IPS-20b (cell line): ENCODE results near the gene ADH4.
"Not testable (repeated sequence)": the region's sequence is repeated elsewhere in the genome, so short reads cannot be mapped to it uniquely, and the experiment has no call there.

Source experiments
- H3K27ac ChIP-seq: one replicate; pipeline ENCODE4 v1.5.1; 2013; ENCODE audit warnings: low read length
- H3K27me3 ChIP-seq: 2 replicates; pipeline ENCODE4 v1.6.1; 2013; ENCODE audit warnings: mild to moderate bottlenecking, low read length, inconsistent platforms; ENCODE audit not compliant: insufficient read depth
- H3K36me3 ChIP-seq: 2 replicates; pipeline ENCODE4 v1.6.1; 2013; ENCODE audit warnings: low read depth, mild to moderate bottlenecking, inconsistent platforms, low read length, moderate library complexity; ENCODE audit not compliant: insufficient read depth
- H3K4me1 ChIP-seq: 2 replicates; pipeline ENCODE4 v1.6.1; 2013; ENCODE audit warnings: mild to moderate bottlenecking, control low read depth, inconsistent platforms, low read length, moderate library complexity; ENCODE audit not compliant: insufficient read depth
- H3K4me3 ChIP-seq: 2 replicates; pipeline ENCODE4 v1.5.1; 2013; ENCODE audit warnings: mild to moderate bottlenecking, low read length, inconsistent platforms
- H3K9ac ChIP-seq: 2 replicates; pipeline ENCODE4 v1.6.1; 2013; ENCODE audit warnings: low read depth, mild to moderate bottlenecking, inconsistent platforms, low read length, moderate library complexity
- H3K9me3 ChIP-seq: 2 replicates; pipeline ENCODE4 v1.6.1; 2013; ENCODE audit warnings: mild to moderate bottlenecking, low read depth, low read length, inconsistent platforms; ENCODE audit not compliant: insufficient read depth

The ADH4 gene

DNA sequence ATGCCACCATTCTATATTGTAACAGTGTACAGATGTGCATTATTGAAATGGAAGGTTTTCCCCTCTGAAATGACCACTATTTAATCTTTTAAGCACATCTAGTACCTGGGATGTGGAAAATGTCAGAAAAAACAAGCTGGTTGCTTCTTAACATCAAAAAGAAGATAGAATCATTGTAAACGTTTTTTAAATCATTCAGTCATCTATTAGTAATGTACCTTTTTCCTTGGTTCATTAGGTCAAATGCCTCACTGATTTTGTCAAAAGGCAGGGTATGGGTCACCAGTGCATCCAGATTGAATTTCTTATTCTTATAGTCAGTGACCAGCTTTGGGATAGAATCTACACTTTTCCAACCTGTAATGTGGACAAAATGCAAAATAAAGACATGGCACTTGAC lies 17.7 kb downstream of the ADH4 start:
- peaks cover under 1% of the 10 kb centered on the region; the same call in 1 of the 2 replicates for H3K4me1 ChIP-seq
- H3K36me3 ChIP-seq: no peaks in the 10 kb centered on the region
- H3K4me3 ChIP-seq: no peak overlapping the region
- no peak overlapping the region for H3K27ac ChIP-seq
- H3K9me3 ChIP-seq: peaks cover 18% of the 10 kb centered on the region
- H3K27me3 ChIP-seq: no peaks in the 10 kb centered on the region
- no peak overlapping the region for H3K9ac ChIP-seq

DNA sequence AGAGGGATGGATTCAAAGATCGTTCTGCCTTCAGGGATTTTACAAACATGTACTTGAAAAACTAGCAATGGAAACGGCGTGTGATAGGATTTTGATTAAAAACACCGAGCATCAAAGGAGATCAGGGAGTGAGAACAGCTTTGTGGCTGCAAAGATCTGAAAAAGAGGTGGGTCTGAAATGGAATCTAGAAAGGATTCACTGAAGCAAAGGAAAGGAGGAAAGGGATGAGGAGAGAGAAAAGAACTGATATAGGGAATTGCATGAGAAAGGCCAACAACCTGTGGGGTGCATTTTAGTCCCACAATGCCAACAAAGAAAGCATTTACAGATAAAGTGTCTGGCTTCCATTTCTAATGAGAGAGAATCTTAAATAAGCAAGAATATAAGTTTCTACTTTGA lies 23.1 kb downstream of the ADH4 start:
- no peaks in the 10 kb centered on the region for H3K36me3 ChIP-seq
- no peak overlapping the region for H3K4me3 ChIP-seq
- H3K4me1 ChIP-seq: peaks cover 6% of the 10 kb centered on the region; the same call in 1 of the 2 replicates
- H3K27me3 ChIP-seq: no peaks in the 10 kb centered on the region
- no peak overlapping the region for H3K27ac ChIP-seq
- H3K9me3 ChIP-seq: peaks cover 4% of the 10 kb centered on the region; the same call in 1 of the 2 replicates
- H3K9ac ChIP-seq: no peak overlapping the region

DNA sequence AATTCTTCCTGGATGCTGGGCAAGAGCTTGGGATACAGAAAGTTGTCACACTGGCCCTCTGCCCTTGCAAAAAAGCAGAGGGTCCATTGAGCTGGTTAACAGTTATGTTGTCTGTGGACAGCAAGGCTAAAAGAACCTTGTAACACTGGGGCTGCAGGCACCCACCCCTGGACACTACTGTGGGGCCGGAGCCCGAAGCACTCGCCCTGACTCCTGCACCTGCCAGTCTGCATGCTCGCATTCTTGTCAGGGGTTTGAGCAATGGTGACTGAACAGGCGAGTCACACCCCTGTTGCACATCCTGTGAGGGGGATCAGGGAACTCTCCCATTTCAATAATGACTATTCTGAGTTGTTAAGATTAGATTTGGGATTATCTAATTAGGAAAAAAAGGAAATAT lies 23.6 kb downstream of the ADH4 start:
- no peaks in the 10 kb centered on the region for H3K27me3 ChIP-seq
- H3K27ac ChIP-seq: no peak overlapping the region
- no peak overlapping the region for H3K4me3 ChIP-seq
- H3K4me1 ChIP-seq: peaks cover 6% of the 10 kb centered on the region; the same call in 1 of the 2 replicates
- H3K9ac ChIP-seq: no peak overlapping the region
- H3K36me3 ChIP-seq: no peaks in the 10 kb centered on the region
- H3K9me3 ChIP-seq: peaks cover 4% of the 10 kb centered on the region; the same call in 1 of the 2 replicates

DNA sequence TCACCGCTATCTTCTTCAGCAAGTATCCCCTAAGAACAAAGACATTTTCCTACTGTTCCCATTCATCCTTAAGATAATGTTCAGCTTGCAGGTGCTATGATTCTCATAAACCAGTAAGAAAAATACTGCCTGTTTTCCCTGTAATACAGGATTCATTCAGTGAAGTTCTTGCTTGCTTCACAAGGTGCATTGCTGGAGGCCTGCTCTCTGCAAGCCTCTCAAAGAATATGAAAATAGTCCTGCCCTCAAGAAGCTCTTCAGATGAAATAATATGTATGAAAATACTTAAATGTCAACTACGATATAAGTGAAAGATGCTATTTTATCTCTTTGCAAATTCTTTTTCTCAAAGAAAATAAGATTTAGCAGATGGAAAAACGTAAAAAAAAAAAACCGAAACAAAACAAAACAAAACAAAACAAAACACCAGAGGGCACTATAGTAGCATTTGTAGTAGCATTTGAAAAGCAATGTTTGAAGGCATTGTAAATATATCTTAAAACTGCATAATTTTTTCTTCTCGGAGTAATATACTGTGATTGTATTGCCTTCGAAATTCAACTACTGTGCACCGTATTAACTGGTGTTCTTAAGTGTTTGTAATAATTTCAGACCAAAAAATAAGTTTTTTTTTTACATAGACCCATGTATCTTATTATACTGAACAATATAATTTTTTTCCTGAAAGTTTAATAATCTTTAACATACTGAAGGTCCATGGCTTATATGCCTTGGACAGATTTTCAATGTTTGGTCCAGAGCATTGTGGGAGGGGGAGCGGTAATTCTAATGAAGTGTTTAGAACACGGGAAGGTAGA lies 26.0 kb downstream of the ADH4 start:
- no peaks in the 10 kb centered on the region for H3K36me3 ChIP-seq
- H3K9me3 ChIP-seq: peaks cover 4% of the 10 kb centered on the region; the same call in 1 of the 2 replicates
- H3K4me3 ChIP-seq: no peak overlapping the region
- no peaks in the 10 kb centered on the region for H3K27me3 ChIP-seq
- no peak overlapping the region for H3K27ac ChIP-seq
- H3K9ac ChIP-seq: no peak overlapping the region
- peaks cover 6% of the 10 kb centered on the region; the same call in 1 of the 2 replicates for H3K4me1 ChIP-seq

DNA sequence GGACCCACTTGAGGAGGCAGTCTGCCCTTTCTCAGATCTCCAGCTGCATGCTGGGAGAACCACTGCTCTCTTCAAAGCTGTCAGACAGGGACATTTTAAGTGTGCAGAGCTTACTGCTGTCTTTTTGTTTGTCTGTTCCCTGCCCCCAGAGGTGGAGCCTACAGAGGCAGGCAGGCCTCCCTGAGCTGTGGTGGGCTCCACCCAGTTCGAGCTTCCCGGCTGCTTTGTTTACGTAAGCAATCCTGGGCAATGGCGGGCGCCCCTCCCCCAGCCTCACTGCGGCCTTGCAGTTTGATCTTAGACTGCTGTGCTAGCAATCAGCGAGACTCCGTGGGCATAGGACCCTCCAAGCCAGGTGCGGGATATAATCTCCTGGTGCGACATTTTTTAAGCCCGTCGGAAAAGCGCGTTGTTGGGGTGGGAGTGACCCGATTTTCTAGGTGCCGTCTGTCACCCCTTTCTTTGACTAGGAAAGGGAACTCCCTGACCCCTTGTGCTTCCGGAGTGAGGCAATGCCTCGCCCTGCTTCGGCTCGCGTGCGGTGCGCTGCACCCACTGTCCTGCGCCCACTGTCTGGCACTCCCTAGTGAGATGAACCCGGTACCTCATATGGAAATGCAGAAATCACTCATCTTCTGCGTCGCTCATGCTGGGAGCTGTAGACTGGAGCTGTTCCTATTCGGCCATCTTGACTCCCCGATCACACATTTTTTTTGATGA lies 26.8 kb downstream of the ADH4 start:
- H3K27me3 ChIP-seq, H3K36me3 ChIP-seq, H3K9me3 ChIP-seq, H3K4me1 ChIP-seq, H3K27ac ChIP-seq, H3K9ac ChIP-seq, H3K4me3 ChIP-seq: not testable (repeated sequence)

DNA sequence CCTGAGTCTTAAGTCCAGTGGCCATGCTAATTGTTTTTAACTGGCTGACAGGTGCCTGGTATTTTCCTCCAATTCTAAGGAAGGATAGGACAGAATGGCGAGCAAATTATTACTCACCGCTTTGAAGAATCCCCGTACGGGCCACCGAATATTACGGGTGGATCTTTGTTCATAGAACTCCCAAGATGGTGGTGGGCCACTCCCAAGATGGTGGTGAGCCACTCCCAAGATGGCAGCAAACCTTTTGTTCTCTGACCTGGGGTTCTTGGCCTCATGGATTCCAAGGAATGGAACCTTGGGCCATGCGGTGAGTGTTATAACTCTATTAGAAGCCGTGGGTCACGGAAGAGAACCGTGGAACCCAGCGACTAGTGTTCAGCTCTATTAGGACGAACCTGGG lies 34.8 kb downstream of the ADH4 start:
- not testable (repeated sequence) for H3K9ac ChIP-seq, H3K27ac ChIP-seq, H3K9me3 ChIP-seq

DNA sequence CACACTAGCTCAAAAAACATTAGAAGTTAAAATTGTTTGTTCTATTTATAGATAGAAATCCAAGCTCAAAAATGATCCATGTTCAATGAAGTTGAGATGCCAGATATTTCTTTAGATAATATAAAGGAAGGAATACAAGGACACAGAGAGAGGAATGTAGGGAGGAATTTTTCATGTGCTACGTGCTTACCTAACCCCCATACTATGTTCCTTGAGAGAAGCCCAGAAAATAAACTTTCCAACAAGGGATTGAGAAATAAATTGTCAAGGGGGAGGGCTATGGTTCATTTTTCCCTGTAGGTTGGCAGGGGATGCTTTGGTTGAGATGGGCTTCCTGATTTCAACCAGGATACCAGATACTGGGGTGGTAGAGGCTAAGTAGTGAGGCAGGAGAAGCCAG lies 39.9 kb downstream of the ADH4 start:
- Histone ChIP-seq H3K9me3 (peaks cover 8% of the 10 kb centered on the region), H3K4me1 (no peaks in the 10 kb centered on the region), H3K4me3 (no peak overlapping the region), H3K36me3 (no peaks in the 10 kb centered on the region), H3K27ac (no peak overlapping the region), H3K27me3 (no peaks in the 10 kb centered on the region), H3K9ac (no peak overlapping the region)

More for the DNA sequence above, 34.8 kb downstream of the ADH4 start:
- not testable (repeated sequence) for H3K36me3 ChIP-seq, H3K4me3 ChIP-seq, H3K4me1 ChIP-seq, H3K27me3 ChIP-seq

DNA sequence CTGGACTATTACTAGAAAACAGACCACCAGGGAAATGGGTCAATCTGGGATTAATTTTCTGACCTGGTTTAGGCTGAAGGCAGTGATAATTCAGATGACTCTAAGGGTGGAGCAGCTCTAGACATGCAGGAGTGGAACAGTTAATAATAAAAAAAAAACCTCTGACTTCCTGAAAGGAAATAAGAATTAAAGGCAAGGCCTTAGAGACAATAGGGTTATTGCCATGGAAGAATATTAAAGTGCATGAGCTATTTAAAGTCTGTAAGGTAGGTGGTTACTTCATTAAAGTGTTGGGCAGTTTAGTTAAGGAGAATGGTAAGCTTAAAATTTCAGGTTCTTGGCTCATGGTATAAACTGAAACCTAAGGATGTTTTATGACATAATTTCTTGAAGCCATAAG lies 40.9 kb downstream of the ADH4 start:
- Histone ChIP-seq H3K4me3 (no peak overlapping the region), H3K4me1 (no peaks in the 10 kb centered on the region), H3K36me3 (no peaks in the 10 kb centered on the region), H3K27me3 (no peaks in the 10 kb centered on the region), H3K9me3 (peaks cover 9% of the 10 kb centered on the region), H3K9ac (no peak overlapping the region), H3K27ac (no peak overlapping the region)

DNA sequence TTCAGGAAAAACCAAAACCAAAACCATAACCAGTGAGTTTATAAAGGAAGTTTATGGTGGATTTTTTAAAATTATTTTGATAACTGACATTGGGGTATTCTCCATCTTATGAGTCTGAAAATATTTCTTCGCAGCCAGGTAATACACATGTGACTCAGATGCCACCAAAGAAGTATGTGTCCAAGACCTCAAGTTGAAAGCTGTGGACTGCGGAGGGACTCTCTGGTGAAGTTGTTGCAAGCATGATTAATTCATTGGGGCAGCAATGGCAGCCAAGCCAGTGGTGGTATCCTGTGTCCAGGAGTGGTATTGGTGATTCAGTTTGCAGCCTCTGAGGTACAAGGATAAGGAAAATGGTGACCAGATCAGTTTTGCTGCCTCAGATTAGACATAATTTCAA lies 41.5 kb downstream of the ADH4 start:
- Histone ChIP-seq H3K4me1 (no peaks in the 10 kb centered on the region), H3K36me3 (no peaks in the 10 kb centered on the region), H3K9ac (no peak overlapping the region), H3K27me3 (no peaks in the 10 kb centered on the region), H3K27ac (no peak overlapping the region), H3K4me3 (no peak overlapping the region), H3K9me3 (peaks cover 9% of the 10 kb centered on the region)

DNA sequence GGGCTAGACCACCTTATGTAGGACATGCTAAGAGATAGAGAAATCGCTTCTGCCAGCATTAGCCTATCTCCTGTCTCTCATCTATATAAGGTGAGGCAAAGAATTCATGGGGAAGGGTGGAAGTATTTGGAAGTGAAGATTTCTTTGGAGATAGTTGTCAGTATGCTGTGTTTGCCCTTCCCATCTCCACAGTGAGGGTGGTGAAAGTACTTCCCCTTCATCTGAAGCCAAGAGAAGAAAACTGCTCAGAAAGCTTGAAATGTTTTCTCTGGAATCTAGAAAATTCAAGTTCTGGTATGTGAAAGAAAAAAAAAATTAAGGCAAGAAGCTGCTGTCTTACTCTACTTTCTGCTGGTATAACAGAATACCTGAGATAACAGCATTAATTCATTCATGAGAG lies 43.2 kb downstream of the ADH4 start:
- no peaks in the 10 kb centered on the region for H3K36me3 ChIP-seq
- no peaks in the 10 kb centered on the region for H3K4me1 ChIP-seq
- H3K27me3 ChIP-seq: no peaks in the 10 kb centered on the region
- H3K9ac ChIP-seq: no peak overlapping the region
- H3K9me3 ChIP-seq: peaks cover 9% of the 10 kb centered on the region
- H3K27ac ChIP-seq: no peak overlapping the region
- no peak overlapping the region for H3K4me3 ChIP-seq

DNA sequence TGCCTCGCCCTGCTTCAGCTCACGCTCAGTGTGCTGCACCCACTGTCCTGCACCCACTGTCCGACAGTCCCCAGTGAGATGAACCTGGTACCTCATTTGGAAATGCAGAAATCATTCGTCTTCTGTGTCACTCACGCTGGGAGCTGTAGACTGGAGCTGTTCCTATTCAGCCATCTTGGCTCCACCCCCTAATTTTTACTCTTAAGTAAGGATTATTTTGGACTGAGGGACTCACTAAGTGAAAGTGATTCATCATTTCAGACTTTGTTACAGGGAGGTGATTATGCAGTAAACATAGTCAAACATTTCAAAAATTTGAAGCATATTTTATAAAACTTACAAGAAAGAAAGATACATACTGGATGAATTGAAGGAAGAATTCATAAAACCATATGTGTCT lies 44.3 kb downstream of the ADH4 start:
- not testable (repeated sequence) for H3K27me3 ChIP-seq, H3K4me3 ChIP-seq, H3K27ac ChIP-seq, H3K36me3 ChIP-seq, H3K9ac ChIP-seq, H3K4me1 ChIP-seq, H3K9me3 ChIP-seq

DNA sequence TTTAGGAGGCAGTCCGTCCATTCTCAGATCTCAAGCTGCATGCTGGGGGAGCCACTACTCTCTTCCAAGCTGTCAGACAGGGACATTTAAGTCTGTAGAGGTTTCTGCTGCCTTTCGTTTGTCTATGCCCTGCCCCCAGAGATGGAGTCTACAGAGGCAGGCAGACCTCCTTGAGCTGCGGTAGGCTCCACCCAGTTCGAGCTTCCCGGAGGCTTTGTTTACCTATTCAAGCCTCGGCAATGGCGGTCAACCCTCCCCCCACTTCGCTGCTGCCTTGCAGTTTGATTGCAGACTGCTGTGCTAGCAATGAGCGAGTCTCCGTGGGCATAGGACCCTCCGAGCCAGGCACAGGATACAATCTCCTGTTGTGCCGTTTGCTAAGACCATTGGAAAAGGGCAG lies 44.8 kb downstream of the ADH4 start:
- Histone ChIP-seq H3K9me3 (peaks cover 9% of the 10 kb centered on the region), H3K4me3 (no peak overlapping the region), H3K27me3 (no peaks in the 10 kb centered on the region), H3K36me3 (no peaks in the 10 kb centered on the region), H3K27ac (no peak overlapping the region), H3K4me1 (no peaks in the 10 kb centered on the region), H3K9ac (no peak overlapping the region)
